GM18517 (cell line): ENCODE results near the gene INPP5E.

Experiments
- ATAC-seq: cut with Tn5 transposase; IDR thresholded peaks from one replicate; pipeline ENCODE4 v1.9.1; 2021; ENCODE audit warnings: mild to moderate bottlenecking, moderate library complexity; ENCODE audit not compliant: unreplicated experiment

Gene INPP5E

DNA sequence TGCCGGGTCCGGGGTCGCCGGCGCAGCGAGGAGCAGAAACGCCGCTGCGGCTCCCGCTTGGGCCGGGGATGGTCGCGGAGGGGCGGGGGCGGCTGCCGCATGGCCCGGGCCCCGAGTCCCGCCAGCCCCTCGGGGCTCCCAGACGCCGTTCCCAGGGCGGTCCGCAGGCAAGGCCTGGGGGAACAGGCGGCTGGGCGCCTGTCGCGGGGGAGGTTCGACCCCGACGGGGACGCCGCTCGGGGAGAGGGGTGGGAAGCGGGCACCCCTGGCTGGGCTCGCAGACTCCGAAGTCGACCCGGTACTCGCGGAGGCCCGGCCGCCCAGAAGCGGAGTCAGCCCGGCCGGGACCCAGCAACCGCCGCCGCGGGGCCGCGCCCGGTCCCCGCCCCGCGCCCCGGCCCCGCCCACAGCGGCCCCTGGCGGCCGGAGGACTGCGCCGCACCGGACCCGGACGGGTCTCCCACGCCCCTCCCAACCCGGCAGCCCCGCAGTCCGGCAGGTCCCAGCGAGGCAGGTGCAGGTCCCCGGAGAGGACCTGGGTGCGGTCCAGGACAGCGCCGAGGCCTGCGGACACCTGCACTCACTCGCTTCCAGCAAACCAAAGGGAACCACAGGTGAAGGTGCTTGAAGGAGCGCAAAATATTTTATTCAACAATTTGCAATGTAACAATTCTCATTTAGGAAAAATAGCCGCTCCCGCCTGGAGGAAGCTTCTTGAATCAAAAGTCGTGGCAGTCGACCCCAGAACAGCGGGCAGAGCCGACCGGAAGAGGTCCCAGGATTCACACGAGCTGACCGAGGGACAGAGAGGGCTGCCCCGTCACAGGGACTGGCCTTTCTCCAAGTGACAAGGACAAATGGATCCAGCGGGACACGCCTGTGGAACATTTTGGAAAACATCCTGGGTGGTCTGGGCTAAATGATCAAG lies at the start of gene INPP5E:
INPP5E (minus strand) TSS at position 365 of the 928 bp plus-strand sequence. CDS start 426 bp downstream, outside the sequence.
- ATAC-seq = peak; percentile 44

DNA sequence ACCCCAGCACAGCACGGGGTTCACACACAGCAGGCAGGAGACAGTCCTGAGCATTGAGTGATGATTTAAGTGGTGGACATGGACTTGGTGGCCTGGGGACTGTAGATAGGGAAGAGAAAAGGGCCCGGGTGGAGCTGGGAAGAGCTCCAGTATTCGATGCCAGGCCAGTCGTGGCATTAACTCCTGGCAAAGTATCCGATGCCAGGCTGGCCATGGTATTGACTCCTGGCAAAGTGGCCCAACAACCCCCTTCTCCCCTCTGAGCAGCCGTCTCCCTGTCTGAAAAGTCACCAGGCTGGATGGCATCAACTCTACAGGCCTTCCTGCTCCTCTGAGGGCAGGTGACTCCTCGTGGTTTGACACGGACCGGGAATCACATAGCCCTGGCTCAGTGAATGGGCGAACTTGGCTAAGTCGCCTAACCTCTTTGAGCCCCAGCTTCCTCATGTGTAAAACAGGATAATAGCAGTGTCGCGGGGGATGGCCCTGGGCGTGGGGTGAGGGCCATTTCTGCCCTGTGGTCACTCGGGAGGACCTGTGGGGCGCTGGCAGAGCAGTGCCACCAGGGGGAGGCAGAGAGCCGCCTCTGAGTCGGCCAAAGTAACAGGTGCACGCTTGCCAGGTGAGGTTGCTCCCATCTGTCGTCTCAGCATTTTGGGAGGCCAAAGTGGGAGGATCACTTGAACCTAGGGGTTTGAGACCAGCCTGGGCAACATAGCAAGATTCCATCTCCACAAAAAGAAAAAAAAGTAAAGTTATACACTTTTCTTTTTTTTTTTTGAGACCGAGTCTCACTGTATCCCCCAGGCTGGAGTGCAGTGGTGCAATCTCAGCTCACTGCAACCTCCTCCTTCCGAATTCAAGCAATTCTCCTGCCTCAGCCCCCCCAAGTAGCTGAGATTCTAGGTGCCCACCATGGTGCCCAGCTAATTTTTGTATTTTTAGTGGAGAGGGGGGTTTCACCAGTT lies 48.9 kb upstream of the INPP5E start:
- ATAC-seq = no peak

- no peak for ATAC-seq
Observed at GRCh38 chr9:136487672-136488071, 48.0 kb upstream of the INPP5E start.

GRCh38 chr9:136486823-136487620 lies 47.4 kb upstream of the INPP5E start:
- ATAC-seq = no peak

- ATAC-seq = no peak
Observed at GRCh38 chr9:136486131-136486530, 46.5 kb upstream of the INPP5E start.

DNA sequence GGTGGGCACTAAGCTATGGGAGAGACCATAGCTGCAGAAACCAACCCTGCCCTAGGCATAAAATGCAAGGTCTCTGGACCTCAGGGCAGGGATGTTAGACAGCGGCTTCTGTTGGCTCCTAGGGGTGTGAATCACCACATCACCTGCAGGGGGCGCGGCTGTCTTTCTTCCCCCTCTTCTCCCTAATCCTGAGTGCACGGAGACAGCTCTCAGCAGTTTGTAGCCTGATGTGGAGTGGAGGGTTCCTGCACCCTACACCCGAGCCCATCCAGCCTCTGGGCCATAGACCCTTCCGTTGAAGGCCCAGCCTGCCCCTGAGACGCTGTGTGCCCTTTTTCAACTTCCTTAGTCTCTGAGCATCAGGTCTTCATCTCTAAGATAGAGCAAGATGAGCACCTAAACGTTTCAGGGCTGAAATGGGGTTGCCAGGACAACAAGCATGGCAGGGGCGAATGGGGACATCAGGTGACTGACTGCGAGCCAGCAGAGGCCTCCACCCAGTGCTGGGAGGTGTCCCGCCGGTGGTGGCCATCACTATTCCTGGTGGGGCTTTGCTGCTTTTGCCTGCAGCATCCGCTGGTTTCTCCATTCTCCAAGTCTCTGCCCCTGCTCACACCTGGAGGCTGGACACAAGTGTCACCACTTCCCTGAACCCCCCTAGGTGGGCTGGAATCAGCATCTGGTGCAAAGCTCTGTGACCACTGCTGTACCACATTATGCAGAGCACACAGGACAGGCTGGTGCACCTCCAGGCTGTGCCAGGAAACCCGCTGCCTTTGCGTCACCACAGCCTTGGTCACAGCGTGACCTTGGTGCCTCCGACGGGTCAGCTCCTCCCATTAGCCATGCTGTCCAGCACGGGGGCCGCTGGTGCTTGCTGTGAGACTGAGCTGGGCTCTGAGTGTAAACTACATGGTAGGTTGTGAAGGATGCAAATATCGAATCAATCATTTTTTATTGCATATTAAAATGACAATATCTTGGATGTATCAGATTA lies 45.7 kb upstream of the INPP5E start:
- ATAC-seq = no peak

DNA sequence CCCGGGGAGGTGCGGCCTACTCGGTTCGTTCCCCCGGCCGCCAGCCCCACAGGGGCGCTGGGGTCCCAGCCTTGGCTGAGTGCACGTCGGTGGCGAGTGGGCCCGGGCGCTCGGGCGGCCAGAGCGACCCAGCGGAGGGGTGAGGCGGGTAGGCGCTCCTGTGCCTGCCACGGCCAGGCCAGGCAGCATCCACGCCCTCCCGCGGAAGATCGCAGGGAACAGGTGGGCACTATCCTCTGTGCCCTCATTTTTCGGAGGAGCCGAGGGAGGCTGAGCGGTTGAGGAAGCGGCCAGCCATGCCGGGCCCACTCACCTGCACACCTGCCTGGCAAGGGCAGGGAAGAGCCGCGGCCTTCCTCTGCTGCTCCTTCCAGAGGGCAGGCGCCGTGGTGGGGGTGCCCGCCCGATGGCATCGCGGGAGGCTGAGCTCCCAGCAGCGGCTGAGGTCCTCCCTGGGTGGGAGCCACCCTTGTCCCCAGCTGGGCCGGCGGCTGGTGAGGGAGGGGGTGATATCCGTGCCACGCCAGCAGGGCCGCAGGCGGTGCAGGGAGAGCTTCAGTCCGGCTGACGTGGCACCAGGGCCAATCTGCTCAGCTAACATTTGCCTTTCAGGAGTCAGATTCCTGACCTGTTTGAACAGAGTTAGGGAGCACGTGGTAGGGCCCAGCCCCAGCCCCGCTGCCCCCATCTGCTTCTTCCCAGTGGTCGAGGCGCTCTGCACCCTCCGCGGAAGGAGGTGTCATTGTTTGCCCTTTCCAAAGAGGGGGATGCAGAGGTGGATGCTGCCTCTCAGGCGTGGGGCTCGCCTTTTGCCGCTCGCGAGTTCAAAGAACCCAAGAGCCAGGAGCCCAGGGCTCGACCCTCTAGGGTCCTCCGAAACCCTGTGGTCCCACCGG lies 44.8 kb upstream of the INPP5E start:
- ATAC-seq = no peak

GRCh38 chr9:136483589-136484152 lies 44.0 kb upstream of the INPP5E start:
- peak; percentile 69 for ATAC-seq

DNA sequence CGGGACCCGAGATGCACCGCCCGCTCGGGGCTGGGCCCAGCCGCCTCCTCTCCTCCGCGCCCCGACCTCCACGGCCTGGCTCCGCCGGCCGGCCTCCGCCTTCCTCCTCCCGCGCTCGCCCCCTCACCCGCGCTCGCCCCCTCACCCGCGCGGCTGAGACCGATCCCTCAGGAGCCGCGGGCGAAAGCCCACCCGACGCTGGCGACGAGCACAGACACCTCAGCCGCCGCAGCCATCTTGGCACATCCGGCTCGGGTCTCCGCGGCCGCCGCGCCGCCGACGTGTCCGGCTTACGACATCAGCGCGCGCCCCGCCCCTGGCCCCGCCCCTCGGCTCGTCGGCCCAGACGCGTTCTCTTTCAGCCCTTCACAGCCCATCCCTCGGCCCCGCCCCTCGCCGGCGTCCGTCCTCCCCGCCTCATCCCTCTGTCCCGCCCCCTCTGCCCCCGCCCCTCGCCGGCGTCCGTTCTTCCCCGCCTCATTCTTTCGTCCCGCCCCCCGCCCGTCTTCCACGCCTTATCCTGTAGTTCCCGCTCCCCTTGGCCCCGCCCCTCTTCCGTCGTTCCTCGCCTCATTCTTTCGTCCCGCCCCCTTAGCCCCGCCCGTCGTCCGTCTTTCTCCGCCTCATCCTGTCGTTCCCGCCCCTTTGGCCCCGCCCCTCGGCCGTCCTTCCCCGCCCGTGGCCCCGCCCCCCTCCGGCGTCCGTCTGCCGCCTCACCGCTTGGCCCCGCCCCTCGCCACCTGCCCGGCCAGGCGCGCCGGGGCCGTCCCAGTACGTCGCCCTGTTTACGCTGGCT lies 43.3 kb upstream of the INPP5E start, which contains the start of gene SEC16A:
SEC16A (minus strand) TSS at position 248 of the 796 bp plus-strand sequence. CDS start 5,425 bp downstream, outside the sequence.
- ATAC-seq = peak; percentile 46

GRCh38 chr9:136482046-136482792 lies 42.6 kb upstream of the INPP5E start:
- peak; percentile 4 for ATAC-seq

- ATAC-seq = no peak
Observed at GRCh38 chr9:136481558-136481957, 41.9 kb upstream of the INPP5E start.

DNA sequence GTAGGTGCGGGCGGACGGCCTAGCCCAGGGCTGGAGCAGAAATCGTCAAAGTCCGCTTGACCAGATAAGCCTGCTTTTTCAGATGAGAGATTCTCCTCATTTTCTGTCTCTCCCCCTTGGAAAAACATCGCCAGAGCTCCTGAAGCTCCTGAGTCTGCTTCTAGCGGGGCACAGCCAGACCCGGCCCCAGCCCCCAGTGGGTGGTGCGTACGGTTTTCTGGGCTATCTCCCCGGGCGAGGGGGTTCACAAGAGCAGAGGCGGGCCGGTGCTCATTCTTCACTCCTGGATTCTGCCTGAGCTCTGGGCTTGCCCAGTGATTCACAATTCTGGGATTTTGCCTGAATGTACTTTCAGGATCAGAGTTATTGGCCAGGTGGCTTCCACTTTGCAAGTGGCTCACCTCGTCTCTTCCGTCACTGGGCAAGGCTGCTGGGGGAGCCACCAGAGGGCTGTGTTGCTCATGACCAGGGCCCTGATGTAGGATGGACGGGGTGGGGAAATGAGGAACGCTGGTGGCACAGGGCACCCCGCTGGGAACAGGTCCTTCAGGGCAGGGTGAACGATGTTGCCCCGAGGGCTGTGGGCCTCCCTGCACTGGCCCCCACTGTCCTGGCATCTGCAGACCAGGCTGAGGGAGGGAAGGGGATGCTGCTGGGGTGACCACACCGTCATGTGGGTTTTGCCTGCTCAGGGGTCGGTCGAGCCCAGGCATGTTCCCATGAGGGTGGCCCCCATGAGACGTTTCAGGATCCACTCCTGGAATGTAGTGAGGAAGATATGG lies 36.9 kb upstream of the INPP5E start:
- no peak for ATAC-seq

DNA sequence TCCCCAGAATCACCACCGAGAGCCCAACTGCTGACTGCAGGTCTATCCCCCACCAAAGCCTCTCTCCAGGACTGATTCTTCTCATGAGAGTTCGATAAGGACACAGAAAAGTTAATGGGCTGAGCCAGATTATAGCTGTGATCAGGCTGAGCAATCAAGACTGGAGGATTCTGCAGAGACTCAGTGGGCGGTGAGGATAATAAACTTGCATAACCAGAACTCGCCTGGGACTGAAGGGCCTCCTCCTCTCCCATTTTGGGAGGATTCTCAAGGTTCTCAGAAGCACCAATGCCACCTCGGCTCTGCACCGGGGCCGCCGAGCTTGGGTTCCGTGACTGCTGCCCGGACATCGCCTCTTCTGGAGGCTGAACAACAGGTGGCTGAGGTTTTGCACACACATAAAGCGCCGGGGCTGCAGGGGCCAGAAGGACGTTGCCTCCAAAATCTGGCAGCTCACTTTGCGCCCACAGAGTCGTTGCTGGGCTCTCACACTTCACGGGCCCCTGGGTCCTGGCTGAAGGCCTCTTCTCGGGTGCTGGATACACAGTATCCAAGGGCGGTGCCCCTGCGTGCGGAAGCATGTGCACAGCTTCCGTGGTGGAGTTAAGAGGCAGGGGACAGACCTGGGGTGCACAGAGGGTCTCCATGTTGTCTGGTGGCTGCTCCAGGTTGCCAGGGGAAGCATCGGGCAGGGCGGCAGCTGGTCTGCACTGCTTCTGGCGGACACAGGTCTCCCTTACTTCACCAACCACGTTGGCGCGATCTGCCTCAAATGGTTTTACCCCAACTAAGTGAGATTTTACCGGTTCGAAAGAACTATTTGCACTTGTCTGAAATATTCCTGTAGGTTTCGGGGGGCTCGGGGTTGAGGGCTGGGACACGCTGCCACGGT lies 35.6 kb upstream of the INPP5E start:
- ATAC-seq = no peak

DNA sequence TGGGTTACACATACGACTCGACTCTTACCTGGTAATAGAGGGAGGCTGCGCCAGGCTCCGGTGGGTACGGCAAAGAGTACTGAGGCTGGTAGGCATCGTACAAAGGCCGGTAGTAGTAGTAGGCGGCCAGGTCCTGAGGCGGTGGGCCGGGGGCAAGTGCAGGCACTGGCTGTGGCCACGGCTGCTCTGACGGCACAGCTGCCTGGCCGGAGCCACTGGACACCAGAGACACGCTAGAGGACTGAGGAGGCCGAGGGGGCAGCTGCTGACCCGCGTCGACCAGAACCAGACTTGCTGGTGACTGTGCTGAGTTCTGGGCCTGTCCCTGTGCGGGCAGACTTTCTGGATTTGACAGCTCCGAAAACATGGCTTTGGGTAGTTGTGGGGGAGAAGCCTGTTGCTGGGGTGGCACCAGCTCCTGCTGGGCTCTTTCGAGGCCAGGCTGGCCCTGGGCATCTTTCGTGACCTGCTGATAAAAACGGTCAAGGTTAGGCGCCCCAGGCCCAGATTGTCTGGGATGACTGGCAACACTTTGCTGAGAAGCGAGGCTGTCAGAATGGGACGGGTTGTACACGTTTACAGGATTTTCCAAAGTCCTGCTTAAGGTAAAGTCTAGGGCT lies 34.5 kb upstream of the INPP5E start:
- ATAC-seq = no peak
